ENCODE measurements around the gene P2RX2.

The P2RX2 gene

DNA sequence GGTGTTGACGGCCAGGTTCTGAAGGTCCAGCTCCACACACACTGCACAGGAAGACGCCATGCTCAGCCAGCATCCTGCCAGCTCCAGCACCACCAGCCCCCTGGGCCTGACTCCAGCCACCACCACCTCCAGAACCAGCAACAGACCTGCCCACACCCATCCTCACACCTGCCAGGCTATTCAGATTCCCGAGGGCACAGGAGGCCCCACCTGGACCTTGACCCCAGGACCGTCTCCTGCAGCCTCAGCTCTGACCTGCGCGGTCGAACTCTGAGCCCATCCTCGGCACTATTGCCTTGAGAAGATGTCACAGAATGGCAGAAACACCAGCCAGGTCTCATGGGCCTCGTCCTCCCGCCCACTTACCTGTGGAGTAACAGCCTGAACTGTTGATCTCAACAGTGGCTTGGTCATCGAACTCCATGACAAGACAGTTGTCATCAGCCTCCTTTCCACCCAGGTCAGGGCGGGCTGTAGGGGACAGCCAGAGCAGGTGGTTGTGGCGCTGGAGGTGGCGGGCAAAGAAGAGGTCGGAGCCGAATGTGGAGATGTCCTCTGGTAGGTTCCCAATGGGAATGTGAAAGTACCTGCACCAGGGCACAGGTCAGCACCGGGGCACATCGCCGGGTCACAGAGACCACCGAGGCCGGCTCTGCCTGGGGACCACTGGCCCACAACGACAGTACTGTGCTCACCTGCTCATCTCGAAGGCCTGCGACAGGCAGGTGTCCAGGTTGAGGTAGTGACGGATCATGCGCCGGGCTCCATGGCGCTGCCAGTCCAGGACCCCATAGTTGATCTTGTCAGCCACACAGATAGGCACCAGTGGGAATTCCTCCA, 23.5 kb downstream of the P2RX2 start:
- no peak for DNase-seq

GRCh38 chr12:132642846-132643835, 24.6 kb downstream of the P2RX2 start:
- DNase-seq: no peak

GRCh38 chr12:132646850-132647249, 28.3 kb downstream of the P2RX2 start:
- no peak for DNase-seq

GRCh38 chr12:132647858-132648257, 29.3 kb downstream of the P2RX2 start:
- DNase-seq: no peak

GRCh38 chr12:132648616-132649225, 30.1 kb downstream of the P2RX2 start:
- no peak for DNase-seq

DNA sequence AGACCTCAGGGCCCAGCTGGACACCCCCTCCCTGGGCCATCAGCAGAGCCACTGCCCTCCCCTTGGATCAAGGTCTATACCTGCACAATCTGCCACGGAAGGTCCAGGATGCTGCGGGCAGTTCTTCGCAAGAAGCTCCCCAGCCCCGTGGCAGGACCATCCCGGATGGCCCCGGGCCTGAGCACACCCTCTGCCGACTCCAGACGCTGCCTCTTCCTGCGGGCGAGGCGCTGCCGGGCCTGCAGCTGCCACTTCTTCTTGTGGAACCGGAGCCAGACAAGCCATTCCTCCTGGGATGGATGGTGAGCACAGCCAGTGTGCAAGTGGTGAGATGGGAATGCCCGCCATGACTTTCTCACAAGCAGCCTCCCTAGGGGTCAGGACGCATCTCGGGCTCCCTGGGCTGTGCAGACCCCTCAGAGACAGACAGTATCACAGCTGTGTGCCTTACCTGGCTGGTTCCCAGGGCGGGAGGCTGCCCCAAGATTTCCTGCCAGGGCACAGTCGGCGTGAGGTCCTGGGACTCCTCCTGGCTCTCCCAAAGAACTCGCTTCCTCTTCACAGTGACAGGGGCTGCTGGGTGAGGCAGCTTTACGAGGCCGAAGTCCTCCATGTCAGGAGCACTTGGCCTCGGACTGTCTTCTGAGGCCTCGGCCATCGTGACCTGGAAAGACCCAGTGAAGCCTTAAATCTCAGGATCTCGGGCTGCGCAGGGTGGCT, 30.8 kb downstream of the P2RX2 start:
- no peak for DNase-seq

GRCh38 chr12:132651444-132652100, 33.0 kb downstream of the P2RX2 start:
- no peak for DNase-seq

- no peak for DNase-seq
These were observed 35.2 kb downstream of the P2RX2 start for GRCh38 chr12:132653567-132654290.

DNA sequence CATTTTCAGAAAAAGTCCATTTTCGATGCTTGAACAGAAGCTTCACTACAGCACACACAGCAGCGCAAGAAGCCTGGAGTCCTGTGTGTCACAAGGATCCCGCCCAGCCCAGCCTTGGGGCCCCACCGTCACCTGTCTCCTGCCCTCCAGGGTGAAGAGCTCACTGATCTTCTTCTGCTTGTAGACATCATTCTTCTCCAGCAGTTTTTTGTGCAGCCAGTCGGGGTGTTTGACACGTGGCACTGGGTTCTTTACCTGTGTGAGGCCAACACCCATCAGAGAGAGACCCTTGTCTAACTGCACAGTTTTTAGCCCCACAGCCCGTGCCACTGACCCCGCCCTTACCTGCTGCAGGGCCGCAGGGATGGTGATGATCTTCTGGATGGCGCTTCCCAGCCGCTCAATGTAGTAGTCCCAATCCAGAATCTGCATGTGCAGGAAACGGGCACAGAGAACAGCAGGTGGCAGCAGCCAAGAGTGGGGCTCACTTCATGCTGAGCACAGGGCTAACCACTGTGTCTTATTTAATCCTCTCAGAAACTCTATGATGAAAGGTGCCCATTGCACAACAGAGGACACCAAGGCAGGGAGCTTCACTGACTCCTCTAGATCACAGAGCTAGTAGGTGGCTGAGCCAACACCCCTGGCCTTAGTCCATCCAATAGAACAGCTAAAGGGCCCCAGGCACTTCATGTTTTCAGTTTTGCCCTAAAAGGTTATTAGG, 38.6 kb downstream of the P2RX2 start:
- no peak for DNase-seq

GRCh38 chr12:132658149-132658894, 39.7 kb downstream of the P2RX2 start:
- no peak for DNase-seq

DNA sequence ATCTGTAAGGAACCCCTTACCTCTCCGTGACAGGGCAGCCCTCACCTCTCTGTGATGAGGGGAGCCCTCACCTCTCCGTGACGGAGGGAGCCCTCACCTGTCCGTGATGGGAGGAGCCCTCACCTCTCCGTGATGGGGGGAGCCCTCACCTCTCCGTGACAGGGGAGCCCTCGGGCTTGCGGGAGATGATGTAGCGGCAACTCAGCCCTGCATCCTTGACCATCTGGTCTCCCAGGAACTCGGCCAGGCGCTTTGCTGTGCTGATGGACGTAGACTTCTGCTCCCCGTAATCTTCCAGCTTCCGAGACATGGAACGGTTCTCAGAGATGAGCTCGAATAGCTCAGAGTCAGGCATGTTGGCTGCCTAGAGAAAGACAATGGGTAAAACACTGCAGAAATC, 40.6 kb downstream of the P2RX2 start:
- DNase-seq: no peak

DNA sequence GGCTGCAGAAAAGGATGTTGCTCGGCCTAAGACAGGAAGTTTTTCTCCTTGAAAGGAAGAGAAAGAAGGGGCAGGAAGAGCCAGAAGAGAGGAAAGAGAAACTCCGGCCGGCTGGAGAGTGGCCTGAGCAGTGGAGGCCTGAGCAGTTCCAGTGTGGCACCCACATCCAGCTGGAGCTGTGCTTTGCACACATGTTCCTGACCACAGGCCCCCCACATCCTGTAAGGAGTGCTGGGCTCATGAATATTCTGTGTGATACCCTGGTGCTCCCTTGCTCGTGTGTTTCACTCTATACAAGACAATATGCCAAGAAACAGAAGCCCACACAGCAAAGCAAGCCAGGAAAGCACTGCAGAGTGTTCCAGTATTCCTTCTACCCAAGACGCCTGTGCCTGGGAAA, 41.5 kb downstream of the P2RX2 start:
- no peak for DNase-seq

DNA sequence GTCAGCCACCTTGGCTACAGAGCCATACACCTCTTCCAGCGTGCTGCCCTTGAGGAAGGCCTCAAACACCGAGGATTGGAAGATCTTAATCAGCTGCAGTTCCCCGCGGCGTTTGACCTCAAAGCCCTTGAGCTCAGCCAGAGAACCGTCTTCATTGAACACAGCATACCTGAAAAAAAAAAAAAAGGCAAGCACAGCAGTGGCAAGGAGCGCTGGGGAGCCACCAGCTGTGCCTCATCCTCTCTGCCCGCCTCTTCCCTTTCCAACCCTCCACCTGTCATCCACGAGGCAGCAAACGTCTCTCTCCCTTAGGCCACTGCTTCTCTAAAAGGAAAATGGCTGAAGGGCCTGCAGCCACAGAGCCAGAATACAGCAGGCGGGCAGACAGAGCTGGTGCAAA, 42.4 kb downstream of the P2RX2 start:
- no peak for DNase-seq

GRCh38 chr12:132661972-132662371, 43.4 kb downstream of the P2RX2 start:
- DNase-seq: no peak

GRCh38 chr12:132662901-132663755, 44.6 kb downstream of the P2RX2 start:
- no peak for DNase-seq

DNA sequence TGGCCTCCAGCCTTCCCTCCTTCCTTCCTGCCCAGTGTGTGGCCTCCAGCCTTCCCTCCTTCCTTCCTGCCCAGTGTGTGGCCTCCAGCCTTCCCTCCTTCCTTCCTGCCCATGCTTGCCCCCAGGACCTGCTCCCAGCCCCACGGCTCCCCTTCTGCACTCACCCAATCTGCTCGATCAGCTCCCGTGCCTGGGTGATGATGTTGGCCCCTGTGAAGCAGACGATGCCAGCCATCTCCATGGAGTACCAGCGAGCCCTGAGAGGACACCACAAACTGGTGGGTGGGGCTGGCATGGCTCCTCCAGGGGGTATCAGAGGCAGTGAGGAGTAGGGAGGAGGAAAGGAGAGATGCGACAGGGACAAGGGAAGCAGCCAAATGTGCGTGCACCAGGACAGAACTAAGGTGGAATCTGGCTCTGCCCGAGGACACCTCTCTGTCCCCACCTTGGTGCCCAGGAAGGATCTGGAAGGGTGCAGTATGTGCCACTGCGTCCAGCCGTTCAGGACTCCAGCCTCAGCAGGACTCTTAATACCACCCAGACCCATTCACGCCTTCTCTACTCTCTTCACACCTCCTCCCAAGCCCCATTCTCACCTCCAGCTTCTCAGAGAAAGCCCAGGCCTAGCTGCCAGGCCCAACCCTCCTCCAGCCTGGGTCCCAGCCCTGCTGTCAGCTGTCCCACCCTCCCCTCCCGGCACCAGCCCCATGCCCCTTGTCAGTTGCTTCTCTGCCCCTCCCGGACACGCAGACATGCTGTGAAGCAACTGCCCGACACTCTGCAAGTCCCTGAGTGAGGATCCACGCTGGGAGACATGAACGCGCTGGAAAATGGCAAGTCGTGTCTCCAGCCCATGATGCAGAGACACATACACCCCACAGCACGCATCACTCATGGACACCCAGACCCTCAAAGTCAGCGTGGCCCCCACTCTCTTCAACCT, 45.9 kb downstream of the P2RX2 start:
- no peak for DNase-seq

GRCh38 chr12:132665149-132665491, 46.5 kb downstream of the P2RX2 start:
- DNase-seq: no peak

- DNase-seq: no peak
These were observed 47.2 kb downstream of the P2RX2 start for GRCh38 chr12:132665794-132666193.

Measured in CD4-positive, alpha-beta T cell treated with Interleukin-15 for 1 hour (primary cell).